HuH-7.5 (cell line): Measurements from ENCODE around the gene MOB3A.
"Not testable (repeated sequence)": the region's sequence is repeated elsewhere in the genome, so short reads cannot be mapped to it uniquely, and the experiment has no call there.

ENCODE experiments used
- DNase-seq: peaks from one replicate; pipeline ENCODE4 v3.0.0; 2011; ENCODE audit warnings: low spot score

Gene MOB3A

DNA sequence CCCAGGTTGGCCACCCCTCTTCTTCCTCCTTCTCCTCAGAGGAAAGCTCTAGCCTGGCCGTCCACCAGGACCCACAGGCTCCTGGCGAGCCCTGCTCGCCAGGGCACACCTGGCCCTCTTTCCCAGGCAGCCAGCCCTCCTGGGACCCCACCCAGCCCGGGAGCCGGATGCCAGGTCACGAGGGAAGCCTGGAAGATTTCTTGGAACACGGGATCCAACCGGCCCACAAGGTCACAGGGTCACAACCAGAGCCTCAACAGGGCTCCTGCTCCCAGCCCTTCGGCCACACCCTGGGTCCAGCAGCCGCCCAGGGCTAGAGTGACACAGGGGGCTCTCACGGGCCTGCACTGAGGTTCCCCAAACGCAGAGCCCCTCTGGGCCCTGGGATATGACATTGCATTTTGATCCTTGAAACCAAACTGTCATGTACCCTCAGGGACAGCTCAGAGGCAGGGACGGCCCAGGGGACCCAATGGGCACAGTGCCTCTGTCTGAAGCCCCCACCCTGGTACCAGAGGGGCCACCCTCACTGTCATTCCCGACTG is 50.6 kb downstream of the MOB3A start:
- DNase-seq, result no peak

DNA sequence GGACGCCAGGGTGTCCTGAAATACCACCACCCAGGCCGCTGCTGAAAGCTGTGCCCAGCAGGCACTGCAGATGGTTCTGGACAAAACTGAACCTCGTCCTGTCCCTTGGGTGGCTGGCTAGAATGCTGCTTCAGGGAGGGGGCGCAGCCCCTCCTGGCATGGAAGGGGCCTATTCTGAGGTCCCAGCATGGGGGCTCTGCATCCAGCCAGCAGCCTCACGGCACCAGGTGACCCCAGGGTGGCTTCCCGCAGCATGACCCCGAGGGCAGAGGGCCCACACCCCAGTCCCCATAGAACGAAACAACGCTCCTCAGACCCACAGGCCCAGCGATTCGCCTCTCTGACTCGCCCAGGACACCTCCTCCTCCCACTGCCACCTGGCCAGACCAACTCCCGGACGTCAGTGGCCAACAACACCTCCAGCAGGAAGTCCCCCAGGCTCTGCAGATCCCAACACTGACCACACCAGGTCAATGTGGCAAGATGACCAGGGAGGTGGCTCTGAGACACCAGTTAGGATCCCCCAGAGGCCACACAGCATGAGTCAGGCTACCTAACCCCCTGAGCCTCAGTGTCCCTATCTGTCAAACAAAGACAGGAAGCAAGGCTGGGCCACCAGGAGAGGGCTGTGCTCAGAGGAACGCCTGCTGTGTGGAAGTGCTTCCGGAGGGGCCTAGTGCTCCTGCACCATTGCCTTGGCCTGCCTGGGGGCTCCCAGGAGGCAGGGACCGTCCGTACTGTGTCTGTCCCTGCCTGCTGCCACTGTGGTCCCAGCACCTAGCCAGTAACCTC is 51.2 kb downstream of the MOB3A start:
- DNase-seq, result peak; percentile 22

DNA sequence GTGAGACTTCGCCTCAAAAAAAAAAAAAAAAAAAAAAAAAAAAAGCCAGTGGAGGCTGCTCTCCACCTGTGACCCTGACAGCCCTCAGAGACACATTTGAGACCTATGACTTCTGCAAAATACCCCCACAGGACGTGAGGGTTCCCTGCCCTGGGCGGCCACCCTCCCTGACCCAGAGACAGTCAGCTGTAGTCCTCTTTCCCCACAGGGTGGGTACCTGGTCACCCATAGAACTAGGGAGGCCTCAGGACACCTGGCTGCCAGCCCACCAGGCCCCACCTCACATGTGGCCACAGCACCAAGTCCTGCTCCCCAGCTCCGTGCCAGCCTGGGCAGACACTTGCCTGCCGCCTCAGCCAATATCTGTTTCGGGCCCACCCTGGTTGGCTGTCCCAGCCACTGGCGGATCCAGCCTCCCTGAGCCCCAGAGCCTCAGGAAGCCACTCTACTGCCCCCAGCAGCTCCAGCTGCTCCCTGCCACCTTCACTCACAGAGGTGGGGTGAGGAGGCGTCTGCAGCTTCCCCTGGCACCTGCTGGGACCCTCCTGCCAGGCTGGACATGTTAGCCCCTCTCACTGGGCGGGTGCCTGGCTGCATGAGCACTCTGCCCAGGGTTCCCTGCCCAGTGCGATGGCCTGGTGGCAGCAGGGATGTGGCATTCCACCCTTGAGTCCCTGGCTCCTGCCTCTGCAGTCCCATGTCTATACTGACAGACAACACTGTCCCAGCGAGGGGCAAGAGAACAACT is 52.0 kb downstream of the MOB3A start:
- no peak for DNase-seq

DNA sequence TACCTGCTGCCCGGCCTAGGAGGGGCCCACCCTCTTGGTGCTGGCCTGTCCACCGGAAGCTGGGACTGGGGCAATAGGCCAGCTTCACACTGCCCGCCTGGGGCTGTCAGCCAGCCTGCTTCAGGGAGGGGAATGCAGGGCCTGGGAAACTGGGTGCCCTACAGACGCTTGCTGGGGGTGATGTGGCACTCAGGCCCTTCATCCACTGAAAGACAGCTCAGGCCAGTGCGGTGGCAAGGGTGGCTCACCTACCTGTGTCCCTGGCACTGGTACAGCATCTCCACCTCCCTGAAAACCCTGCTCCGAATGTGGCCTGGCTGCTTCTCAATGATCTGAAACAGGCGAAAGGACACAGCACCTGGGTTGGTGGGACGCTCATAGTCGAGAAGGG is 52.9 kb downstream of the MOB3A start:
- no peak for DNase-seq

DNA sequence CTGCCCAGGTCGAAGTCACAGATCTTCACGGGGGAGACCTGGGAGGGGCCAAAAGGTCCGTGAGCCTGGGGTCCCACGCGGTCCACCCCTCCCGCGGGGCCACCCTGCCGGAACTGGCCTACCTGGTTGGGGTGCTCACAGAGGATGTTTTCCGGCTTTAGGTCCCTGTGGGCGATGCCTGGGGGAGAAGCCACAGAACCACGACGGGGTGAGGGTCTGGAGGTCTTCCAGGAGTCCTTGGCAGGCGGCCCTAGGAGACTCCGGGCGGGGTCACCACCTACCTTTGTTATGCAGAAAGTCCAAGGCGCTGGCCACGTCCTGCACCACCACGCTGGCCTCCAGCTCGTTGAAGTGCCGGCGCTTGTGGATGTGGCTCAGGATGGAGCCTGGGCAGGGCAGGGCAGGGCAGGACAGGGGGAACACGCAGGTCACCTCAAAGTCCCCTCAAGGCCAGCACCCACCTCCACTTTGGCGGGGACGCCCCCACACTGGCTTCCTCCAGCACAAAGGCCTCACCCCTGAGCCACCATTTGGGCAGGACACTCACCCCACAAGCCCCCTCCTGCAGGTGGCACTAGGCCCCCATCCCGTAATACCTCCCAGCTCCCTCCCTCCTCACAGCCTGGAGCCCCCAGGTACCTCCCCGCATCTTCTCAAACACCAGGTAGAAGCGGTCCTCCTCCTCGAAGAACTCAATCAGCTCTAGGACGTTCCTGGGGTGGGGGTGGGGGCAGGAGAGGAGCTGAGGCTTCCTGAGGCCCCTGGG is 53.5 kb downstream of the MOB3A start:
- DNase-seq, result no peak

DNA sequence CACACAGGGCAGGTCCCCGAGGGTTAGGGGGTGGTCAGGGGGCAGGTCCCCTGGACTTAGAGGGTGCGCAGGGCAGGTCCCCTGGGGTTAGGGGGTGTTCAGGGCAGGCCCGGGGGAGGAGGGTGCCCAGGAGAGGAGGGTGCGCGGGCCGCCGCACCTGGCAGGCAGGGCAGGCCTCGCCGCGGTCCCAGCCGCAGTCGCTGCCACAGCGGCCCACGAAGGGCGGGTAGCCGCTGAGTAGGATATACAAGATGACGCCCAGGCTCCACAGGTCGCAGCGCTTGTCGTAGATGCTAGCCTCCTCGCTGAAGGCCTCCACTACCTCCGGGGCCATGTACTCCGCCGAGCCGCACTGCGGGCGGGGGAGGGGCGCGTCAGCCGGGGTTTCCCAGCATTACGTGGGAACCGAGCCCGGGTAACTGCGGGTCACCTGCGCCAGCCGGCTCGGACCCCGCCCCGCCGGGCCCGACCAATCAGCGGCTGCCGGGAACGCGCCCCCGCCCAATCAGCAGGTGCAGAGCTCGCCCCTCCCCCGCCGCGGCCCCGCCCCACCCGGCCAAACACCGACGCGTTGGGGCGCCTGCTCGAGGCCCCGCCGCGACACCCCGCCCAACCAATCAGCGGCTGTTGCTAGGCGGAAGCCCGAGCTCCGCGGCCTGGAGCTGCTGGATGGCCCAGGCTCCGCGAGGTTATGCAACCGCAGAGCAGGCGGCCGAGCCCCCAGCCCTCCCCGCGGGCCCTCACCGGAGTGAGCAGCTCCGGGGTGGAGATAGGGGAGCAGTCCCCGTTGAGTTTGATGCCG is 54.2 kb downstream of the MOB3A start:
- DNase-seq, result no peak

DNA sequence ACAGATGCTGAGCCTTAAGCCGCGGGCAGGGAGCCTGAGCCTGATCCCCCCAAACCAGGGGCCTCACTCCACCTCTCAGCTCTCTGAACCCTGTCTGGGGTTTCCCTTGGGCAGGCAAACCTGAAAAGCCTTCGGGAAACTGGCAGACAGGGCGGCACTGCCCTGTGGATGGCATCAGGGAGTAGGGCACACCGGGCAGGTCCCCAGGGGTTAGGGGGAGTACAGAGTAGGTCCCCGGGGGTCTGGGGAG is 54.8 kb downstream of the MOB3A start:
- DNase-seq, result no peak

DNA sequence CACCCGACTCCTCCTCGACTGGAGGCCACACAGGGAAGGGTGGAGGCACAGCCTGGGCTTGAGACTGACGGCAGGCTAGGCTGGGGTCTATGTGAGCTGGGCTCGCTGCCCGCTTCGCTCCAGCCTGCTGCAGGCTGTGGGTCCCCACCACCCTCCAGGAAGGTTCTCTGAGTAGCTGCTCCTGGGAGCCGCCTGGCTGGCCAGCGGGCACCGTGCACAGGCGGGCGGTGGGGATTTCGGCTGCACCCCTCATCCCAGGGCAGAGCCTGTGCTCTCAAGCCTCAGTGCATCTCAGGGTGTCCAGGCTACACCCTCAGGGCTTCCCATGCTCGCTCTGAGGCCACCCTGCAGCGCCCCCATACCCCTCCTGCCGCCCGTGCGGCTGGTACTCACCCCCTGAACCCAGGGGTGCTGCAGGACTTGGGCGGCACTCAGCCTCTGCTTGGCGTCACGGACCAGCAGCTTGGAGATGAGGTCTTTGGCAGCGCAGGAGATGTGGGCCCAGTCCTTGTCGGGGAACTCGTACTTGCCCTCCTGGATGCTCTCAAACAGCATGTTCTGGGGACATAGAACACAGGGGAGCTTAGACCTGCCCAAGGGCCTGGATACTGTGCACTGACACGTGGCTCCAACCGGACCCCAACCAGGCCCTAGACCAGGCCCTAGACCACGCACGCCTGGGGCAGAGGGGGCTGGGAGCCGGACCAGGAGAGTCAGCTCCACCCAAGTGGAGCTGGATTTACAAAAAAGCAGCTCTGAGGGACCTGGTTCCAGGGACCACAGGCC is 55.3 kb downstream of the MOB3A start:
- DNase-seq, result no peak

DNA sequence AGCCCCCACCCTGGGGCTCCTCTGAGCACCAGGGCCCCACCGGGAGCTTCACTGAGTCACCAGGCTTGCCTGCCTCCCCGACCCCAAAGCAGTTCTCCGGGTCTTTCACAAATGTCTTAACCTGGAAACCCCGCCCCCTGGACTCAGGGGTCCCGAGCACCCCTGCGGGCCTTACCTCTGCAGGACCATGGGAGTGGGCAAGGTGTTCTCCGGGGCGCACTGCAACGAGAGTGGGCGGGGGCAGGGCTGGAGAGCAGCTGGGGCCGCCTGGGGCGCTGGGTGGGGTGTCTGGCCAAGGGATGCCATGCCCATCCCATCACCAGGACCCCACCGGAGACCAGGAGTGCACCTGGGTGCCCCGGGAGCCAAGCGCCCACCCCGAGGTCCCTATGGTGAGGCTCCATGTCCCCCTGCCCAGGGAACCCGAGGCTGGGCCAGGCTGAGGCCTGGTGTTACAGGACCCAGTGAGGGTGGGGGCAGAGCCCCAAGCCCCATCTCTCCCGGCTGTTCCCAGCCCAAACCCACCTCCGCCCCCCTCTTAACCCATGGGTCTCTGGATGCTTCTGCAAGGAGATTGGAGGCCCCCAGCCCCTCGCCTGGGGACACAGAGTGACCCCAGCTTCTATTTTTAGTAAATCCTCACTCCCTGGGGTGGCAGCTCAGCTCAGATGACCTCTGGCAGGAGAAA is 56.0 kb downstream of the MOB3A start:
- DNase-seq, result no peak

DNA sequence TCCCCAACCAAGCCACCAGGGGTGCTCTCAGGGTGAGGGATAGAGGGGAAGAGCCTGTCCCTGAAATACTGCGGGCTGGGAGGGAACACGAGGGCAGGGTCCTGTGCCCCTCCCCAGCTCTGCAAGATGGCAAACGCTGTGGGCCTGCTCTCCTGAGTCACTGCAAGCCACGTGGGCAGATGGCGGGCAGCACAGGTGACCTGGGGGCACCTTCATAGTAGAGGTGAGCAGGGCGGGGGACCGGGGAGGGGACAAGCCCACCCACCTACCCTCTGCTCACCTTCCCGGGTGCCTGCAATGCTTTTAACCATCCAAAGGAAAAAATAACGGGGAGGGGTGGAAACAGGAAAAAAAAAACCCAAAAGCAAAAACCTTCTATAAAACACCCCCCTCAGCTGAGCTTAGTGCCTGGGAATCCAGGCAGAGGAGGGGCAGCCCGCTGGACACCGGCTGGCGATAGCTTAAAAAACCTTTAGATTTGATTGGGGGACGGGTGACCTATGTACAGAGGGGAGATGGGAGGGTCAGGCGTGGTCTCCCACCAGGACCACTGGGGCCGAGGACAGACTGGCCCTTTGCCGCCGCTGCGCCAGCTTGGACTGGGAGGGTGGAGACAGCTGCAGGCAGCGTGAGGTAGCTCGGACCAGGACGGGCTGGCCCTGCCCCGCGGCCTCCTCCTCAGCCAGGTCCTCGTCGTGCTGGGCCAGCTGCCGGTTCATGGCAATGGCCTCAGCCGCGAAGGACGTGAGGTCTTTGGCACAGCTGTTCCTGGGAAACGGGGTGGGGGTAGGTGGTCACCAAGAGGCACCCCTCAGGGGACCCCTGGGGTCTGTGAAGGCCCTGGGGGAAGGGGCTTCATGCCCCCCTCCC is 56.8 kb downstream of the MOB3A start:
- no peak for DNase-seq

DNA sequence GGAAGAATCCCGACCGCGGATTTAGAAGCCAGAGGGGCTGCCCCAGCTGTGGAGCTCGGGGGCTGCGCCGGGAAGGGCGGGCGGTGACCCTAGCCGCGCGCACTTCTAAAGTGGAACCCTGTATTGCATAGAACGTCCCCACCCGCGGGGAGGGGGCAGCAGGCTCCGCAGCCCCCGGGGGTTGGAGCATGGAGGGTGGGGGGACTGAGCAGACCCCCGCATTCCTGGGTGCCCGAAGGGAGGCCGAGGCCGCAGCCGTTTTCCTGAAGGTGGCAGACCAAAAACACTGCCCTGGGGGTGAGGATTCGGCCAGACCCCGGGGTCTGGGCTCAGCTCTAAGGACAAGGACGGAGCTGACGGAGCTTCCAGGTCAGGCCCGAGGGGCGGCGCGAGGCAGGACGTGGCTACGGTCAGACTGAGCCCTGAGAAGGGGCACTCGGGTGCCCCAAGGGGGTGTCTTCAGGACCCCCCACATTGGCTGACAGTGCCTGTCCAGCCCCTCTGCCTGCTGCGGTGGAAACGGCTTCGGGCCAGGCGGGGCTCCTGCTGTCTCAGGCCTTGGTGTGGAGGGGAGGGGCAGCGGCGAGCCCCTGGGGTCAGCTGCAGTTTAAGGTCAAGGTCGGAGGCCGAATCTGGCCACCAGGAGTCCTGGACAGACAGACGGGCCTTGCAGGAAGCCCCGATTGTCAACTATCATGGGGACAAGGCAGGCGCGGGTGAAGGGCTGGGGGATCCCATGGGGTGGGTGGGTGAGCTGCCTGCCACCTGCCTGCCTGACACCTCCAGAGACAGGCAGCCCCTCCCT is 57.6 kb downstream of the MOB3A start:
- no peak for DNase-seq

DNA sequence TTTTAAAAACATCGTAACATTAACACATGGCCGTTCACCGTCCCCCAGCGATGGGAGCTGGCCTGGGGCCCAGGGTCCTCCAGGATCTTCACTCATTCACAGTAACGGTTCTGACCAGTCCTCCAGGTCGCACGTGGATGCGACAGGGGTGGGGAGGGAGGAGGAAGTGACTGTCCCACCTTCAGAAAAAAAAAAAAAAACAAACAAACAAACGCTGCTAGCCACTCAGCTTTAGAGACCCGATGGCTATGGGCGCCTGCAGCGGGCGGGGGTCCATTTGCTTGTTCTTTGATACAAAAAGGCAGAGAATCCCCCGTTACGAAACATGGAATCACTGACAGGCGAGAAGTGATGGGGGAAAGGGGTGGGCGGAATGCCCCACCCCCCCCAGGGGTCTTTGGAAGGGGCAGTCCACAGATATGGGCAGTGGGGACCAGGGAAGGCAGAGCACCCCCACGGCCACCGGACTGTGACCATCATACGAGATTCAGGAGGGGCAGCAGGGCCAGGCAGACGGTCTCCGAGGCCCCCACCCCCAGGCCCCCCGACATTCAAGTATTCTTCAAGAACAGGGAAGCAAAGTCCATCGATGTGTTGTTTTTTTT is 58.4 kb downstream of the MOB3A start:
- DNase-seq, result no peak

DNA sequence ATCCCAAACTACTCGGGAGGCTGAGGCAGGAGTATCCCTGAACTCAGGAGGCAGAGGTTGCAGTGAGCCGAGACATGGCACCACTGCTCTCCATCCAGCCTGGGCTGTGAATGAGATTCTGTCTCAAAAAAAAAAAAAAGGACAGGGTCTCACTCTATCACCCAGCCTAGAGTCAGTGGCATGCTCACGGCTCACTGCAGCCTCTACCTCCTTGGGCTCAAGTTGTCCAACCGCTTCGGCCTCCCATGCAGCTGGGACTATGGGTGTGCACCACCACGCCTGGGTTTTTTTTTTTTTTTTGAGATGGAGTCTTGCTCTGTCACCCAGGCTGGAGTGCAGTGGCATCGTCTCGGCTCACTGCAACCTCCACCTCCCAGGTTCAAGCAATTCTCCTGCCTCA is 59.7 kb downstream of the MOB3A start:
- no peak for DNase-seq

DNA sequence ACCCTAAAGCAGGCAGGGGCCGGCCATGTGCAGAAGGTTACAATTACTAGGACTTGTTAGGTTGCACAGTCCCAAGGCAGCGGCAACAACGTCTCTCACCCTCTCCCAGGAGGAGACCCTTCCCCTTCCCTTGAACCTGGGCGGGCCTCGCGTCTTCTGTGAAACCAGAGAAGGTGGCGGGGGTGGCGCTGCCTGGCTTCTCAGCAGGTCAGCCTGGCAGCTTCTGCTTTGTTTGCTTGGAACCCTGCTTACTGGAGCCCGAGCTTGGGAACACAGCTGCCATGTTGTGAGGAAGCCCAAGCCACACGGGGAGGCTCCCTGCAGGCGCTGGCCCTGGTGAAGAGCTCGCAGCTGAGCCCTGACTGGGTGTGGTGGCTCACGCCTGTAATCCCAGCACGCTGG is 60.5 kb downstream of the MOB3A start:
- no peak for DNase-seq

DNA sequence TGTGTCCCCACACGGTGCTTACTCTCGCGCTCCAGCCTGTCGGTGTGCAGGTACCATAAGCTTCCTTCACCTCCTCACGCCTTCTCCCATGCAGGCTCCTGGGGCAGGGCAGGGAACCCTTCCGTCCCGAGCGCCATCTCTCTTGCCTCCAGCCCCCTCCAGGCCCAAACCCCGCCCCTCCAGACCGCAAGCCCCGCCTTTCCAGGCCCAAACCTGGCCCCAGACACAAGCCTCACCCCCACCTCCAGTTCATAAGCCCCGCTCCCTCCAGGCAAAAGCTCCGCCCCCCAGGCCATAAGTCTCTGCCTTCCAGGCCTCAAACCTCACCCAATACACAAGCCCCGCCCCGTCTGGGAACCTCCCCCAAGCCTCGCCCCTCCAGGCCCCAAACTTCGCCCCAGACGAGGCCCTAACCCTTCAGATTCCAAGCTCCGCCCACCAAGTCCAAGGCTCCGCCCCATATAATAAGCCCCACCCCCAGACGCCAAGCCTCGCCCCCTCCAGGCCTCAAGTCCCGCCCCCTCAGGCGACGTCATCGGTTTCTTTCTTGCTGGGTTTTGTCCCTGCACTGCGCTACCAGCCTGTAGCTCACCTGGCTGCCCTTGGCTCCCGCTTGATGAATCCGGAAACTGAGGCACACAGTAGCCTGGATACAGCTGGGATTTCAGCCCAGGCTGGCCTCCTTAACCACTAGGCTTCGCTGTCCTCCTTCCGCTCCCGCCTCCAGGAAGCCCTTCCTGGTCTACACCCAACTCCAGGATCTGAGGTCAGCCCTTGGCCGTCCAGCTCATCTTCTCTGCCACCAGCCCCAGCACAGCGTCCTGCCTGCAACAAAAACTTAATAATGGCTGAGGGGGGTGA is 61.2 kb downstream of the MOB3A start:
- no peak for DNase-seq

DNA sequence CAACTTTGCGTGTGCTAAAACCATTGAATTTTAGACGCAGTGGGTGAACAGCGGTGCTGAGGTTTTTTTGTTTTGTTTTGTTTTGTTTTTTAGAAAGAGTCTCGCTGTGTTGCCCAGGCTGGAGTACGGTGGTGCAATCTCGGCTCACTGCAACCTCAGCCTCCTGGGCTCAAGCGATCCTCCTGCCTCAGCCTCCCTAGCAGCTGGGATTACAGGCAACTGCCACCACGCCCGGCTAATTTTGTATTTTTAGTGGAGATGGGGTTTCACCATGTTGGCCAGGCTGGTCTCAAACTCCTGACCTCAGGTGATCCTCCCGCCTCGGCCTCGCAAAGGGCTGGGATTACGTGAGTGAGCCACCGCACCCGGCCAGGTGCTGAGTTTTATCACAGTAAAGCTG is 61.9 kb downstream of the MOB3A start:
- not testable (repeated sequence) for DNase-seq

DNA sequence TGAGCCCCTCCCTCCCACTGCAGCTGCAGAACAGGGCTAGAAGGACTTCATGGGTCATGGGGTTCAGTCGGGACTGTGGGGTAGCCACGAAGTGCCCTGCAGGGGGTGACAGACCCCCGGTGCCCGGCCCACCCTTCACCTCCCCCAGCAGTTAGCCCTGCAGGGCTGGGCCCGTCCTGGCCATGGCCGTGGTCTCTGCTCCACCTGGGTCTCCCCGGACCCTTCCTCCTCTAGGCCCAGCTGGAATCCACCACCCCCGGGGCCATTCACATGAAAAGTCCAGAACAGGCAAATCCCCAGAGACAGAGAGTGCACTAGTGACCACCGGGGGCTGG is 62.3 kb downstream of the MOB3A start:
- DNase-seq, result no peak
